Hematopoietic multipotent progenitor cell treated with erythropoietin and hydrocortisone succinate and interleukin-3 and kit ligand, for 15 days (in vitro differentiated cells): ENCODE results near the gene FAM107B.

Experiments
- DNase-seq: peaks from one replicate; pipeline ENCODE4 v3.0.0-alpha.2; 2015; ENCODE audit warnings: low spot score

Gene FAM107B

GRCh38 chr10:14556285-14556956 is 218.3 kb downstream of the FAM107B start:
- DNase-seq: no peak

GRCh38 chr10:14555807-14556206 is 218.9 kb downstream of the FAM107B start:
- DNase-seq: no peak

DNA sequence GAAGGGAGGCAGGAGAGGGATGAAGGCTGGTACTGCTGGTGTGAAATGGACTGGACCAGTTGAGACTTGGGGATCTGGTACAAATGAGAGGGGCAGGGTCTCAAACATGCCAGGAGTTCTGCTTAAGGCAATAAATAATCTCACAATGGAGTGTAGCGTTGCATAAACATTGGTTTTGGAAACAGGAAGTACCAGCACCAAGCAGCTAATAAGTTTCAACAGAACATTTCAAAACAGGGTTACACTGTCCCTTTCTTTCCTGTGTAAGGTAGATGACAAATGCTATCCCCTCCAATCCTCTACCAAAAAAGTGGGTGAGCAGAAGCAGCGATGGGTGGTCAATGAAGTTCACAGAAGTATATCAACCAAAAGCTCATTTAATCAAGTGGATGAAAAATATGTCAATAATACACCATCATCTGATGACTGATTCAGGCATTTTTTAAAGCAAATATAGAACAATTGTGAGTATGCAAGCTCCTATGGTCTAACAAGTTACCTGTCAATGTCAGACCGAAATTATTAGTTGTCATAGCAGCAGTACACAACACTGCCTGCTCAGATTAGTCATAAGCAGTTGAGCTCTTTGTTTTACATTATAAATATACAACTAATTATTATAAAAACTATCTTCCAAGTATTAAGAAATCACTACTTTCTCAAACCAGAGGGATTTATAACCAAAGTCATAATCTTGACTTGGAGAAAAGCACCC is 220.0 kb downstream of the FAM107B start:
- DNase-seq: no peak

- DNase-seq: no peak
These were observed 220.6 kb downstream of the FAM107B start for GRCh38 chr10:14554091-14554490.

GRCh38 chr10:14553448-14553847 is 221.2 kb downstream of the FAM107B start:
- no peak for DNase-seq

GRCh38 chr10:14552015-14552414 is 222.7 kb downstream of the FAM107B start:
- DNase-seq: no peak

DNA sequence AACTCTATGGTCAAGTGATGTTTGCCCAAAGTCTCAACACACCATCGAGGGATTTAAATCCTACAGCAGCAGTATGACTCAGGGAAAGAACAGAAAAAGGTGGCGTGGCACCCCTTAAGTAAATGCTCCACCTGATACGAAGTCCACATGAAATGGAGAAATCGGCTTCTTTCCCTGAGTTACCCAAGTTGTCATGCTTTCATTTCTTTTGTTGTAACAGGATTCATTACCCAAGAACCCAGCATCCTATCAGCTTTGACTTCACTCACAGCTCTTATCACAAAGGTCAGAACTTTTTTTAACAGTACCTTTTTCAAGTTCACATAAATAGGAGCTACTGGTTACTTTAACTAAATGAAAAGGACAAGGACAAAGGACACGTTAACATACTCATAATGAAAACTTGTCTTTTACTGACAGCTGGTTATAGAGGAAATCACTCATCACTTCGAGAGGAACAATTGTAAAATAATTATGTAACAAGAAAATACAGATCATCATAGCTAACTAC is 224.2 kb downstream of the FAM107B start:
- no peak for DNase-seq

- DNase-seq: no peak
These were observed 225.2 kb downstream of the FAM107B start for GRCh38 chr10:14549496-14549895.

DNA sequence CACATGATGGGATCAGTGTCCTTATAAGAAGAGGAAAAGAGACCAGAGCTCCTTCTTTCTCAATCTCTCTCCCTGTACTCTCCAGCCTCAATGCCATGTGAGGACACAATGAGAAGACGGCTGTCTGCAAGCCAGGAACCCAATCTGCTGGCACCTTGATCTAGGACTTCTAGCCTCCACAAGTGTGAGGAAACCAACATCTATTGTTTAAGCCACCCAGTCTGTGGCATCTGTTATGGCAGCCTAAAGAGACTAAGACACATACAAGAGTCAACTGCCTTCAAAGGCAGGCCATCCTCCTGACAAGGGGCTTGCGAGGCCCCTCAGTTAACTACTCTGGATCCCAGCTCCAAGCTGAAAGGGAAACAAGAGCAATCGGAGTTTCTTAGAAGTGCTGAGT is 225.7 kb downstream of the FAM107B start:
- no peak for DNase-seq

GRCh38 chr10:14548474-14548873 is 226.2 kb downstream of the FAM107B start:
- no peak for DNase-seq

GRCh38 chr10:14547816-14548215 is 226.9 kb downstream of the FAM107B start:
- no peak for DNase-seq

DNA sequence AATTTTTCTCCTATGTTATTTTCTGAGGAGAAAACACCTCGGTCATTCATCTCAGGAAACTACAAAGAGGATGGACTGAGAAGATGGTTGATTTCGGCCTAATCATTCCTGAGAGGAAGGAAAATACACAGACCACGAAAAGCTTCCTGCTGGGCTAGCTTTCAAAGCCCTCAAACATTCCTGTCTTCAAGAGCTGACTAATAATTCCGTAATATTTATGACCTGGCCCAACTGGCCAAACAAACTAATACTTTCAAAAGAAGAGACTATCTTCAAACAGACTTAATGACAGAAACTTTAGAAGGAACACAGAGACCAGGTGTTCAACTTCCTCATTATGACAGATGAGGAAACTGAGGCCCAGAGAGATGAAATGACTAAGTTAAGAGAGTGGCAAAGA is 228.9 kb downstream of the FAM107B start:
- no peak for DNase-seq

- no peak for DNase-seq
These were observed 230.8 kb downstream of the FAM107B start for GRCh38 chr10:14543904-14544210.

- no peak for DNase-seq
These were observed 231.4 kb downstream of the FAM107B start for GRCh38 chr10:14543046-14543903.

GRCh38 chr10:14541379-14541778 is 233.3 kb downstream of the FAM107B start:
- DNase-seq: no peak

DNA sequence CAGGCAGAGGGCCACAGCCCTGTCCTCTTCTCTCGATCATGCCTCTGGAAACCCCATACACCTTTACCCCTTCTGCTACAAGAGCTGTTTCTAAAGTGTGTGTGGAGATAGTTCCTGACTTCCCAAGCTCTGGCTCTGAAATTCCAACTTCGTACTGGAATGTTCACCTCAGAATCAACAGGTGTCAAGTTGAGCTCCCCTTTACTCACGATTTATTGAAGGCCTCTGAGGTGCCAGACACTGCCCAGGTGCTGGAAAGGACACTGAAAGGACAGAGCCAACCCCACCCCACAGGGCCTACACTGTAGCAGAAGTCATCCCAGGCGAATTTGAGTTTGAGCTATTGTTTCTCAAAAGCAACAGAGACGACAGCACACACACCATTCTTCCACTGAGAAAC is 234.1 kb downstream of the FAM107B start:
- no peak for DNase-seq

DNA sequence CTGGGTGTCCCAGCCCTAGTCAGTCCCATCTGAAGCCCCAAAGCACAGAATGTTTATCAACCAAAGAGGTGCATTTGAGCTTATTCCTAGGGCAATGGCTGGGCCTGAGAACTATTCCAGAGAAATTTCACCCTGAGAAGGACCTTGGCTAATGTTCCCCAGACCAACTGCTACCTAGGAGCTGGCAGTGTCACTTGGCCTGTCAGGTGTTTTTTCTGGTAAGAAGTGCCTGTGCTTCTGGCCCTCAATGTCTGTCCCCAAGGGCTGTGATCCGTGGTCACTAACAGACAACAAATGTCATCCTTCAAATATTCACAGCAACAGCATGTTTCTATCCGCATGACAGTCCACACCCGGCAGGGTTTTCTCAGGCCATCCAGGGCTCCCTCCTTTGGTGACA is 234.6 kb downstream of the FAM107B start:
- no peak for DNase-seq

DNA sequence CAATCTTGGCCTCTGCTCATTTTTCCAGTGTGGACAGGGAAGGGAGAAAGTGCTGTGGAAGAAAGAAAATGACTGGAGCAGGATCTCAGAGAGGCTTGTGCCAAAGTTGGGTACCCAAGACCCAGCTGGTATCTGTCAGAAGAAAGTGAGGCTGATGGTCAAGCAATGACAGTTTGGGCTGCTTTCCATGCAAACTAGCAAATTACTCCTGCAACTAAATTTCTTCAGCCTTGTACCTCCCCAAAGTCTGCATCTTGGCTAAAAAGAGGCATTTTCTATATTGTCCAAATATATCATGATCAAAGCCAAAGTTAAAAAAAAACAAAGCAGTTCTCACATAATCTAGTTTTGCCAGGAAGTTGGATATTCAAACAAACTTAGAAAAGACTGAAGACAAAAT is 235.5 kb downstream of the FAM107B start:
- DNase-seq: no peak

DNA sequence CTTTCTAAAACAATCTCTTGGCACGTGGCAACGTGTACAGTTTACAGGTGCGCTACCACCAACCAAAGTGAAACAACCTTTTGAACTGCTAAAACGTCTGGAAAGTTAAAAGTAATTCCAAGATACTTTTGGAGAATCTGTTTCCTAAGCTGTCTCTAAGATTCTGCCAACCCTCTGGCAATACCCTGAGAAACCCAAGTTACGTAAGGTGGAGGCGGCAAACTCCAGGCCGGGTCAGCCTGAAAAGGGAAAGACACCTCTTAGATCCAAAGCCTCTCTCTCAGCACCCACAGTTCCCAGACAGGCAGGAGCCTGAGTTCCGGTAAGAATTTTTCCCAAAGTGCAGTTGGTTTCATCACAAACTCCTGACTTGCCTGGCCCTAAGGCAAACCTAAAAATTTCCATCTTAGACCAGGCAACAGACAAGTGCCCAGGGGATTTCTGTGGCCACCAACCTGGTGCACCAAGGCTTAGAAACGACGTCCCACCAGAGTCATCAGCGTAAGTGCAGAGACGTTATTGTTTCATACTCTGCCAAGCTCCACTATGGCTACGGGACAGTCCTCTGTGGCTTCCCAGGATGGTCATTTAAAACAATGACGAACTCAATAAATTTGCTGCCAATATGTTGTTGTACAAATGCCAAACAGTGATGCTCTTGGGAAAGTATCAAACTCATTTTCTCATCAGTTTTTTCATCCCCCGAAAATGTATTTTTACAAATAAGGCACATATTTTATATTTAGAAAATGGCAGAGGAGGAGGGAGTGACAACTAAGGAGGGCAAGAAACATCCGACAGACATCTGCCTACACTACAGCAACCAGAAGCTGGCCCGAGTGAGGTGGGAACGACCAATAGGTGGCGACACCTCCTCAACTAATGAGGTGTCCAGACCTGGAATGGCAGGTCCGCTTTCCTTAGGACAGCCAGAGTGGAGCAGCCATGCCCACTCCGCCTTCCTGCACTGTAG is 238.2 kb downstream of the FAM107B start:
- DNase-seq: peak; percentile 15

DNA sequence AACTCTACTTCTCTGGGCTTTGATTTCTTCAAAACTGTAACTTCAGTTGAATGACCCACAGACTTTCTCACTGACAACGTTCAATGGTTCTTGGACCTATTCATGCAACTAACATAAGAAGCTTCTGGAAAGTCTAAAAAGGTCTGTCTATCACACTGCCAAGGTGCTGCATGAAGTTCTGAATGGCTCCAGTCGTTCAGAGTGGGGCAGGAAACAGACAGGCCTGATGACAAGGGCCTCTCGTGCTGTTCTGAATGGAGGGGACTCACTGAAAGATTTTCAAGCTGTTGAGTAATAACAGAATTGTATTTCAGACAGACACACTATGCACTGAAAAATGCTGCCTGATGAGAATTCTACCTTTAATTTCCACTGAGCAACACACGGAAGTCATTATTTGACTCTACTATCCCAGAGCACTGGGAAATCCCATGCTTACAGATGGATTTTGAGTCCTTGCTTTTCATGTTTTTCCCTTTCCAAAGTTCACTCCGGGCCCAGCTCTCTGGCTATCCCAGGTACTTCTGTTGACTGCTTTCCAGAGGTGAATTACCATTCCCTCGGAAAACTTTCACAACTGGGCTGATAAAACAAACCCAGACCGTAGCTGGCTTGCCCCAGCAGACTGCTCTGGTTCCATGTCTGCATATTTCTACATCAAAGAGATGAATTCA is 239.1 kb downstream of the FAM107B start:
- no peak for DNase-seq

DNA sequence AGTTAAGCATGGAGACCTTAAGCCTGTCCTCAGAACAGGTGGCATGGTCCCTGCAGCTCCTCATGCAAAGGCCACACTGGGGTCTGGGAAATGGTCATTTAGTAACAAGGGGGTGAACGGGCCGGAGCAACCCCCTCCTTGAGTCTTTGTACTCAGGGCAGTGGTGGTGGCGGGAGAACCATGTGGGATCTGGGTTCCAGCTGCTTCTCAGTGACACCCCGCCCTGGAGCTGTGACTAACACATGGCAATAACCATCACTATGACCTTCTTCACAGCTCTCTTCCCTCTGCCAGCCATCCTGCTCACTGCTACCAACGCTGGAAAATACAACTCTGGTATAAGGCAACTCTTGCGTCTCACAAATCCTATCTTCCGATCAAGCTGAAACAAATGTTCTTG is 240.5 kb downstream of the FAM107B start:
- no peak for DNase-seq
